NCI-H526 (cell line): ENCODE measurements around the gene OR7D2.

Experiments
- DNase-seq, 2 experiments: peaks; one replicate each; lab custom pipeline; 2025; lab: John Stamatoyannopoulos, UW

OR7D2 gene

DNA sequence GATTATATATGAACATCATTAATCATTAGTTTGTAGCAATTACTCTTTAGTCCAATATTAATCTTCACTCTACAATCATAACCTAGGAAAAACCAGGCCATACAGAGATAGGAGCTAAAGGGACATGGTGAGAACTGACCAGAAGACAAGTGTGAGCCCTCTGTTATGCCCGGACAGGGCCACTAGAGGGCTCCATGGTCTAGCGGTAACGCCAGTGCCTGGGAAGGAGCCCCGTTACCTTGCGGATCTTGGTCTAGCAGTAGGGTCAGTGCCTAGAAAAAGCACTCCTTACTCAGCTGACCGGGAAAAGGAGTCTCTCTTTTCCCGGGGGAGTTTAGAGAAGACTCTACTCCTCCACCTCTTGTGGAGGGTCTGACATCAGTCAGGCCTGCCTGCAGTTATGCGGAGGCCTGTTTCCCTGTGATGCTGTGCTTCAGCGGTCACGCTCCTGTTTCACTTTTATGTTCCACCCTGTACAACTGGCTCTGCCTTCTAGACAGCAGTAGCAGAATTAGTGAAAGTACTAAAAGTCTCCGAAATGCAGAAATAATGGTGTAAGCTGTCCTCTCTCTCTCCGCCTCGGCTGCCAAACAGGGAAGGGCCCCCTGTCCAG, 26.8 kb downstream of the OR7D2 start:
- peak in 1 of 2 experiments; percentile 52 for DNase-seq

DNA sequence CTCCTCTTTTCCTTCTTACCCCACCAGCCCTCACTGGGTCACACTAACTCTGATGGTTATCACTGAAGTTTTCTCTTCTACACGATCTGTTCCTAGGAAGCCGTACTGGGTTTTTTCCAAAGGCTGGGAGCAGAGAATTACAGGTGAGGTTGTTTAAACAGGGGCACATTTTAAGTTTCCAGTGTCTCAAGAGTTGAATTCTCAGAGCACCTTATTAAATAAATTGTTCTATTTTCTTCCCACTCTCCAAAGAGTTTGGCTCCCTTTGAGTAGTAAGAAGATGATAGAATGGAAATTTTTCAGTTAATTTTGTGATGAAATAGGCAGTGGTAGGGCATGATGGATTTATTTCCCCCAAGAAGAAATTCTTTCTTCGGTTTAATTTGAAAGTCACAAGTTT, 40.7 kb downstream of the OR7D2 start, which contains the start of gene OR7D4:
TSS of gene OR7D4 (minus strand) at position 101 of the 400 bp plus-strand sequence. CDS start 4,752 bp downstream, outside the sequence.
- no peak for DNase-seq
